GM03348 (cell line): ENCODE data around the gene EPB41L5.
"Not testable (repeated sequence)": the region's sequence is repeated elsewhere in the genome, so short reads cannot be mapped to it uniquely, and the experiment has no call there.

Source experiments
- DNase-seq: peaks from one replicate; pipeline ENCODE4 v3.0.0; 2012; ENCODE audit warnings: low spot score

Gene EPB41L5

DNA sequence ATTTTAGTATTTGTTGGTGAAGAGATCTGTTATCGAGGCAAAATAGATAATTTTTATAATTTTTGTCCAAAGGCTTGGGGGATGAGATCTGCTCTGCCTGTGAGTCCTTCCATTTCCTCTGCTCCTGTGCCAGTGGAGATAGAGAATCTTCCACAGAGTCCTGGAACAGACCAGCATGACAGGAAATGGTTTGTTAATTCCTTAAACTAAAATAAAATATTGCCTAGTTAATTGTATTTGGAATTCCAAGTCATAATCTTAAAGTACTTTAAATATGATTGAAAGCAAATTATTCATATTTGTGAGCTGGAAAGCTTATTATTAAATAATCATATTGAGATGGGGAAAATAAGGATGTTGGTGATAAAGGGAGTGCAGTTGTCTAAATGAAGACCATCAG is 87.8 kb downstream of the EPB41L5 start:
- DNase-seq: no peak

DNA sequence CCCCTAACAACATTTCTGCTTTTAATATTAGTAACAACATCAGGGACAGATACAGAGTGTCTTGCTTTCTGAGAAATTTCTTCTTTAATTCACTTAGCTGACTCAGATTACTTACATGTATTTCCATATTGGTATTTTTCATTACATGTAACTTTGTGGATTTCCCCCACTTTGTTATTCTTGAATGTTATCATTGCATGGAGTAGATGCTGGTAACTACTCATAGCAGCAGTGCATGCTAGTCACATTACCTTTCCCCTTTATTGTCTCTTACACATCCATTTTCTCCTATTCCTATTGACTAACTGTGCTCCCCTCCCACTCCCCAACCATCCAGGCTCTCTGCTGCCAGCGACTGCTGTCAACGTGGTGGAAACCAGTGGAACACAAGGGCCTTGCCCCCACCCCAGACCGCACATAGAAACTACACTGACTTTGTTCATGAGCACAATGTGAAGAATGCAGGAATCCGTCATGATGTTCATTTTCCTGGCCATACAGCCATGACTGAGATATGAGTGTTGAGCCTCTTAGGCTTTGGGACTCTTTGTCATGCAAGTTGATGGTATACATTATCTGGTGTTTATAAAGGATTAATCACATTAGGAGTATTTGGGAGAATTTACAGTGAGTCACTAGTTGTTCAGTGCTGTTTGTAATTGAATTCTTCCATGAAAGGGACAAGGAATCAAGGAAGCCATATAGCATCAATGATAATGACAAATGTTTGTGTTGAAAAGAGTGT is 91.0 kb downstream of the EPB41L5 start:
- peak; percentile 42 for DNase-seq

DNA sequence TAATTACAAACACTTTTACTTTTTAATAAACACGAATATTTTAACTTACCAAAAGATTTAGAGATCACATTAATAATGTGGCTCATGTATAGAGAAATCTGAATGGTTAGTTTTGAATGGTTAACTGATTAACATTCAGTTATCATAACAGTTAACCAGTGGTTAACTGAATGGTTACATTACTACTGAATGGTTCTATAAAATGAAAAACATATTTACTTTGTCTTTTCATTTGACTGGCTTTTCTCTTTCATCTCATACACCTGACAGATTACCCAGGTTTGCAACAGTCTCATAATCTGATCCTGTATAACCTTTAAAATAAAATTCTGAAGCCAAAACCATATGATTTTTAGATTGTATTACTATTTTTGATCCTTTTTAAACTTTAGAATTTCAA is 91.9 kb downstream of the EPB41L5 start:
- DNase-seq: no peak

DNA sequence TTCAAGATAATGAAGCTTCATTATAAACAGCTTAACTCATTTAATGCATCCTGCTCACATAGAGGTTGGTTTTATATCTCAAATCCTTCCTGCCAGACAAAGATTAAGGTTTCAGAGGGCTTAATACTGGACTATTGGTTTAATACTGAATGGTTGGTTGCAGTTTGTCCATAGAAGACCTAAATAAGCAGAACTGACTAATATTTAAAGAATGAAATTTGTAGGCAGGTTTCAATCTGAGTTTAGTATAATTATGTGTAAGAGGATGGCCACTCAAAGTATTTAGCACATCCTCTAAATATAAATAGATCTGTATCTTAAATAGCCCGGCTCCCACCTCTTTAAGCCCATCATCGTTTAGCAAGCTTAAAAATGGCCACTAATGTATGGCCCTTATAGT is 92.5 kb downstream of the EPB41L5 start:
- no peak for DNase-seq

DNA sequence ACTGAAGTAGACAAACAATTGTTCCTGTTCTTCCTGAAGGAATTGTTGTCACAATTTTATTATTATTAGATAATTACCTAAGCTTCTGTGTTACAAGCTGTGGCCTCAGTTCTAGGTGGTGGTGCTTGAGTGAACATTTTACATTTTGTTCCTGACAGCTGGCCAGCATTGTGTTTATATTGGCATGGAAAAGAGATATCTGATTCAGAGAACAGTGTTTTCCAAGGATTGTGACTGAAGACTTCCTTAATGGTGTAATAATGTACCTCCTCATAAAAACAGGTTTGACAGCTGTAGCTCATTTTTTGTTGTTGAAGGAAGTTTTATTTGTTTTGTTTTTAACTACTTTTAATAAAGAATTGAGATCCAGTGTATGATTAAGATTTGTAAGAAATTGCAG is 95.2 kb downstream of the EPB41L5 start:
- DNase-seq: peak; percentile 20

DNA sequence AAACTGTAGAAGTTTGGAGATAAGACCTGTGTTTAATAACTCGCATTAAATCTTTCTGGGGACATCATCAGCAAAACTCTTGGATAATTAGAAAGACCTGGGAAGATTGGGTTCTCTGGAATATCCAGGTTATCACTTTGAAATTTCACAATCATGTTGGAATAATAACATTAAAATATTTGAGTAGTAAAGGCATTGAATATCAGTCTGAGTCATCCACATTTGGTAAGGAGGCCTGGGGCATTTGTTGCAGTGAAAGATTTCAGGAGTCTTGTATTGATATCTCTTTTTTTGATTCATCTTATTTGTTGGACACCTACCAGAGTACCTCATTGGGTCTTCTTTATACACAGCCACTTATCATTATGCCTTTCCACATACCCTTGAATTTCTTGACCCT is 95.9 kb downstream of the EPB41L5 start:
- peak; percentile 23 for DNase-seq

DNA sequence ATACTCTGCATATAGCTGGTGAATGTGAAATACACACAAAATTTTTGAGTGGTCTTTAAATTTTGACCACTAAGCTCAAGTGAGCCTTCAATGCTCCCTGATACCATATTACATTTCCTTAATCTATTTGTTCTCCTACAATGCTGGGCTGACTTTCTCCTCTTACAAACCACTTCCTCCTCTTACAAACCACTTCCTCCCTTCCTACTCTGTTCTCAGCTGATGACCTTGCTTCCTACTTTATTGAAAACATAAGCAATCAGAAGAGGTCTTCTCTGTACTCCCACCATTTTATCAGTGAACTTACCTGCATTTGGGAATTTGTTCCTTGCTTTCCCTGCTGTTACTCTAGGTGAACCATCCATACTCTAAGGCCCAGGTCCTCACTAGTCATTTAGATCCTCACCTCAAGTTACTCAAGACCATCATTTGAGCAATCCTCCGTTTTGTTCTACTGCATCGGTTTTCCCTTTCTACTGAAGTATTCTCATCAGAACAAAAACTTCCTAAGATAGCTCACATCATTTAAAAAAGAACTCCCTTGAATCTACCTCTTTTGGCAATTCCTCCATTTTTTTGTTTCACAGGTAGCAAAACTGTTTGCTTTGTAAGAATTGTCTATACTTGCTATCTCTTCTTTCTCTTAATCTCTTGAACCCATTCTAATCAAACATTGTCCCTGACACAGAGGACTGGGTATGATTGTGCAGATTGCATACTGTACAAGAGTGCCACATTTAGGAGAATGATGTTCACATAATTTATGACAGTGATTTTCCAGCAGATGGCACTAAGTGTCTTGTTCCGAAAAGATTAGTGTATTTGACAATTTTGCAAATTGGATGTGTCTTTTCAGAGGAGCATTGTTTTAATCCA is 96.5 kb downstream of the EPB41L5 start:
- DNase-seq: peak; percentile 29

DNA sequence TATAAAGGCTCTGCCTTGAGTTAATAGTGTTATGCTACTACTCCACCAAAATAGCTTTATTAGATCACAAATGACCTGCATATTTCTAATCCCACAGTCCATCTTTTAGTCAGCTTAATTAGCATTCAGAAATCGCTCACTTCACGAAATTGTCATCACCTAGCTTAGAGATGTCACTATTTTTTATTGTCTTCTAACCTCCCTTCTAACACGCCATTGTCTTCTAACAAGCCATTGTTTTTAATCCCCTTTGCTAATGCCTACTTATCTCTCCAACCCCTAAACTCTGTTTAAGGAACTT is 97.1 kb downstream of the EPB41L5 start:
- DNase-seq: no peak

DNA sequence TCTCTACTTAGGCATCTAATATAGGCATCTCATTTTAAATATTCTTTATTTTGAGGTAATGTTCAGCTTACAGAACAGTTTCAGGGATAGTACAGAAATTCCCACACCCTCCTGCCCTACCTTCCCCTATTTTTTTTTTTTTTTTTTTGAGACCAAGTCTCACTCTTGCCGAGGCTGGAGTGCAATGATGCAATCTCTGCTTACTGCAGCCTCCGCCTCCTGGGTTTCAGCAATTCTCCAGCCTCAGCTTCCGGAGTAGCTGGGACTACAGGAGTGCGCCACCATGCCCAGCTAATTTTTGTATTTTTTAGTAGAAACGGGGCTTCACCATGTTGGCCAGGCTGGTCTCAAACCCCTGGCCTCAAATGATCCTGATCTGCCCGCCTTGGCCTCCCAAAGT is 97.6 kb downstream of the EPB41L5 start:
- DNase-seq: no peak

DNA sequence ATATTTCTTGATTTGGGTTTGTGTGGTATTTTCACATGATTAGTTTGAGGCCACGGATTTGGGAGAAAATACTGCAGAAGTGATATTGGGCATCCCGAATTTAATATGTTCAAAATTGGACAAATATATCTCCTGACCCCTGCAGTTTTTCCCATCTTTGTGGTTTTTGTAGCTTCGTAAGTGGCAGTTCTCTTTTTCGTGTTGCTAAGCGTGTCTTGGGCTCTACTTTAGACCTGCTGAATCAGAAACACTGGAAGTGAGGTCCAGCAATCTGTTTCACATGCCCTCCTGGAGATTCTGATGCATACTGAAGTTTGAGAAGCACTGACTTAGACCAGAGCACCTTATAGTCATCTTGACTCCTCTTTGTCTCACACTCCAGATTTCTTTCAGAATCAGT is 98.3 kb downstream of the EPB41L5 start:
- no peak for DNase-seq

DNA sequence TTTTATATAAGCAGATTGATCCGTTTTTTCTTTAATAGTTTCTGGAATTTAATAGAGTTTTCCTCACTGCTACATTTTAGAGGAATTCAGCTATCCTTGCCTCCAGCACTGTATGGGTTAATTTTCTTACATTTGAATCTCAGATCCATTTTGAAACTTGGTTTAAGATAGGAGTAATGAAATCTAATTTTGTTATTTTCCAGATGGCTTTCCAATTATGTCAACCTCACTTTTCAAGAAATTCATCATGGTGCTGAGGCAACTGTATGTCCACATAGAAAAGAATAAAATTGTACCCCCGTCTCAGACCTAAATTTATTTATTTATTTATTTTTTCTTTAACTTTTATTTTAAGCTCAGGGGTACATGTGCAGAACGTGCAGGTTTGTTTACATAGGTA is 105.1 kb downstream of the EPB41L5 start:
- no peak for DNase-seq

DNA sequence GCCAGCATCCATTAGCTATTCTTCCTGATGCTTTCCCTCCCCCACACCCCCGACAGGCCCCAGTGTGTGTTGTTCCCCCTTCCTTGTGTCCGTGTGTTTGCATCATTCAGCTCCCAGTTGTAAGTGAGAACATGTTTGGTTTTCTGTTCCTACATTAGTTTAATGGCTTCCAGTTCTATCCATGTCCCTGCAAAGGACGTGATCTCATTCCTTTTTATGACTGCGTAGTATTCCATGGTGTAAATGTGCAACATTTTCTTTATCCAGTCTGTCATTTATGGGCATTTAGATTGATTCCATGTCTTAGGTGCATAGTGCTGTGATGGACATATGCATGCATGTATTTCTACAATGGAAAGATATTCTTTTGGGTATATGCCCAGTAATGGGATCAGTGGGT is 105.6 kb downstream of the EPB41L5 start:
- no peak for DNase-seq

DNA sequence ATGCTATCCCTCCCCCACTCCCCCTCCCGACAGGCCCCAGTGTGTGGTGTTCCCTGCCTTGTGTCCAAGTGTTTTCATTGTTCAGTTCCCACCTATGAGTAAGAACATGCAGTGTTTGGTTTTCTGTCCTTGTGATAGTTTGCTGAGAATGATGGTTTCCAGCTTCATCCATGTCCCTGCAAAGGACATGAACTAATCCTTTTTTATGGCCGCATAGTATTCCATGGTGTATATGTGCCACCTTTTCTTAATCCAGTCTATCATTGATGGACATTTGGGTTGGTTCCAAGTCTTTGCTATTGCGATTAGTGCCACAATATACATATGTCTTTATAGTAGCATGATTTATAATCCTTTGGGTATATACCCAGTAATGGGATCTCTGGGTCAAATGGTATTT is 108.5 kb downstream of the EPB41L5 start:
- DNase-seq: not testable (repeated sequence)

DNA sequence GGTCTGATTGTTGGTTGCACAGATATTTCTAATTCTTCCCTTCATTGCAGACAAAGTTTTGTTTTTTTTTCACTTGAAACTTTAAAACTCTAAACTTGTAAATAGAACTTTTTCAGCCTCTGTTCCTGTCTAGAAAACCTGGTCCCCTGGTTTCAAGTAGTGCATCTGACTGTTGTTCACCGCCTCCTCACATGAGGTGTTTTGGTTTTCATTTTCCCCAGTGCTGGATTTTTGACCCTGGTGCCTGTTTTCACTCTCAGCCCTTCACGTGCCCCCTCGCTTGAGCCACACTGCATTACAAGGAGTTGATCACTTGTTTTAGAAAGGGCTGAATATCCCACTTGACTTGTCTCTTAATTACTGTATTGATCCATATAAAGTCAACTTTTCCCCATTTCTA is 110.2 kb downstream of the EPB41L5 start:
- no peak for DNase-seq

DNA sequence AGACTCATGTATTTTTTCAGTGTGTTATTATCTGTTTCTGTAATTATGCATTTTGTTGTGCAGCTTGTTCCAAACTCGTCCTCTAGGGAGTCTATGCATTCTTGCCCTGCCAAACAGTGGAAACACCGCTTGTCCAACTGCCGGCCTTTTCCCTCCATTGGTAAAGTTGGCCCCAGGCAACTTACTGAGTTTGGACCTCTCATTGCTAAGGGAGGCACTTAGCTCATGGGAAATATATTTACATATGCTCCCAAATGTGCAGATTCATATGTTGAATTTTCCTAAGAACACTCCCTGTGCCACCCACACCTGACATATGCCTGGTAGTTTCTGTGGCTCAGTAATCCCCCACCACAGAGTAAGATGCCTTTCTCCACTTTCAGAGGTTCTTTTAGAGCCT is 112.3 kb downstream of the EPB41L5 start:
- no peak for DNase-seq

DNA sequence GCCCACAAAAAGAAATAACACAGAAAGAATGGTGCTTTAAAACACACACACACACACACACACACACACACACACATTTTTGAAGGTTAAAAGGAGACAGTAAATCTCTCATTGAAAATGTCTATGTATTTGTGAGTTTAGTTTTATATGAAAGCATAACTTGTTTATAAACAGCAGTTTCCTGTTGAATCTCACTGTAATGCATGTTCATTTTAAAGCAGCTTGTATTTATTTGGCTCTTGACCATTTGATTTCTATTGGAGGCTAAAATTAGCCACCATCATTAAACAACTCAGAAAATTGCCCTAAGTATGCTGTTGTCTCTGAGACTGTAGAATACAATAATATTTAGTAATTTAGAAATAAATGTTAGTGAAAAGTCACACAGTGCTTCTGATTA is 115.3 kb downstream of the EPB41L5 start:
- DNase-seq: no peak

DNA sequence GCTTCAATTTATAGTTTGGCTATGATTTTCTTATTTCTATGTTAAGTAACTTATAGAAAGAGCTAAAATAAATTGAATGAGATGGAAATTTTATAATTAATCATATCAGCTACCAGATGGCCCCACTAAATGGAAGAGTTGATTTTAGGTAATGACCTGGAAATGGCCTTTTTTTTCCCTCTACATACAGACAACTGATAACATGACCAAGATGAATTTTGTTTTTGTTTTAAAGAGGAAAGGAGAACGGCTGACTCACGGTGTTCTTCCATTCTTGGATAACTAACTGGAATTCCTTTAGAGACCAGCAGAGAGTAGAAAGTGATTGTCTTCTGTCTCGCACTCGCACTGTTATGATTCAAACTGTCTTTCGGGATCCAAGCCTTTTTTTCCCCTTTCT is 119.3 kb downstream of the EPB41L5 start:
- DNase-seq: peak; percentile 3

DNA sequence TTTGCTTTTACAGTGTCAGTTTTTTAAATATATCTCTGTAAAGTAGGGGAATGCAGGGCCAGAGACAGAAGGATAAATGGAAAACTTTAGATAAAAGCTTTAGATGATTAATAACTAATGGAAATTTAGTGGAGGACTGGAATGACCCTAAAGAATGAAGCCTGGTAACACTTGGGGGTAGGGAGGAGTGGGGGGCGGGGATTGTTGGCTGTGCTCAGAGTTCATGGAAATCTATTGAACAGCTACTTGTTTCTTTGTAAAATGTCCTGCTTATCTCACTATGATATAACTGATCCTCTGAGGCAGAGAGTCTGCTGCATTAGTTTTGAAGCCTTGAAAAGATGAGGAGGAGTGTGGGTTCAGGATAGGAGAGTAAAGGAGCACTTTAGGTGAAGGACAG is 119.8 kb downstream of the EPB41L5 start:
- DNase-seq: no peak

DNA sequence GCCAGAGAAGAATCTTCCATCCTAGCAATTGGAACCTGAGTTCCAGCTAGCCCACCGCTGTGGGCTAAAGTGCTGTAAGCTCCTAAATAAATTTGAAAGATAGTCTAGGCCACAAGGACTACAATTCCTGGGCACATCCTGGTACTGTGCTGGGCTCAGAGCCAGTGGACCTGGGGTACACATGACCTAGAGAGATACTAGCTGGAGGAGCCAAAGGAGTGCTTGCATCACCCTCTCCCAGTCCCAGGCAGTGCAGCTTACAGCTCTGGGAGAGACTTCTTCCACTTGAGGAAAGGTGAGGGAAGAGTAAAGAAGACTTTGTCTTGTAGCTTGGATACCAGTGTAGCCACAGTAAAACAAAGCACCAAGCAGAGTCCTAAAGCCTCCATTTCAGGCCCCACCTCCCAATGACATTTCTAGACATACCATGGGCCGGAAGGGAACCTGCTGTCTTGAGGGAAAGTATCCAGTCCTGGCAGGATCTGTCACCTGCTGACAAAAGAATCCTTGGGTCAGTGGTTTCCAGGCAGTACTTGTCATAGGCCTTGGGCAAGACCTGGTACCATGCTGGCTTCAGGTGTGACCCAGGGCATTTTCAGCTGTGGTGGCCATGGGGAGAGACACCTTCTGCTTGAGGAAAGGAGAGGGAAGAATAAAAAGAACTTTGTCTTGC is 120.8 kb downstream of the EPB41L5 start:
- DNase-seq: no peak

DNA sequence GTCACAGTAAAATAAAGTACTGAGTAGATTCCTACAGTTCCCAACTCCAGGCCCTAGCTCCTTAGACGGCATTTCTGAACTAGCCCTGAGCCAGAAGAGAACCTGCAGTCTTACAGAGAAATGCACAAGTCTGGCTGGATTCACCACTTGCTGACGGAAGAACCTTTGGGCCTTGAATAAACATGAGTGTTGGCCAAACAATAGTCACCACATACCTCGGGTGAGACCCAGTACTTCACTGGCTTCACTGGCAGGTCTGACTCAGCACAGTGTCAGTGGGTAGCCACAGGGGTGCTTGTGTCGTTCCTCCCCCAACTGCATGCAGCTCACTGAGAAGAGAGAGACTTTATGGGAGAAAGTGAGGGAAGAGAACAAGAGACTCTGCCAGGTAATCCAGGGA is 121.4 kb downstream of the EPB41L5 start:
- peak; percentile 62 for DNase-seq

DNA sequence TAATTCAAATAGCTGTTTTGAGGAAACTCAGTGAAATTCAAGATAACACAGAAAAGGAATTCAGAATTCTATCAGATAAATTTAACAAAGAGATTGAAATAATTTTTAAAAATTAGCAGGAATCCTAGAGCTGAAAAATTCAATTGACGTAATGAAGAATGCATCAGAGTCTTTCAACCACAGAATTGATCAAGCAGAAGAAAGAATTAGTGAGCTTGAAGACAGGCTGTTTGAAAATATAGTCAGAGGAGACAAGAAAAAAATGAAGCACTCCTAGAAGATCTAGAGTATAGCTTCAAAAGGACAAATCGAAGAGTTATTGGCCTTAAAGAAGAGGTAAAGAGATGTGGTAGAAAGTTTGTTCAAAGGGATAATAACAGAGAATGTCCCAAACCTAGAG is 122.1 kb downstream of the EPB41L5 start:
- not testable (repeated sequence) for DNase-seq

DNA sequence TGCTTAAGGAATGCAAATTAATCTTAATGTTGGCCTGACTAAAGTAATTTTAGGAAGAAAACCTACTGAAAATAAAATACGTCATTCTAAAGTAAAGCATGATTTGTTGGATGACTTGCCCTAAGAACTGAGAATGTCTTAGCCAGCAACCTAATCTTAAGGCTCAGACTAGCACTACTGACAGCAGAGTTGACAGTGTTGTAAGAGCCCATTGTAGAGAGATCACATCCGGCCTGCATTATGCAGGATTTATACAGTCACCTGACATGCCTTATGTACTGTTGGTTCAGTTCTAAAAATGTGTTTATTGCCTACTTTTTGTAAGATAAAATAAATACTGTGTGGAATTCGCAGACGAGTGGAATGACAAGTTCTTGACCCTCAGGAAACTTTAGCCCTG is 128.0 kb downstream of the EPB41L5 start:
- DNase-seq: no peak
